ENCODE data around the gene OSBPL6. TPM values are rescaled to one million over a fixed set of nuclear protein-coding genes. Genes with fewer than 3 reads are reported as not detected.

The OSBPL6 gene
- 11.6 TPM for total RNA-seq (2021; ENCODE audit: unreplicated experiment)
- polyA plus RNA-seq (2012), result 6.7 and 8.8 TPM in 2 replicates
- Bru-seq, nascent RNA, result percentile 69 among the genes with signal in this experiment
- percentile 58 among the genes with signal in this experiment for BruChase-seq, experiment 1, labeled RNA remaining after a 6-hour chase
- BruChase-seq, experiment 2, labeled RNA remaining after a 2-hour chase, result percentile 58 among the genes with signal in this experiment
- long read RNA-seq, full-length matches to known transcripts, result 18 of 40 reads
- long read RNA-seq, partial matches to known transcripts, result 3 of 40 reads
- long read RNA-seq, other reads (novel, unspliced or antisense), result 19 of 40 reads

- DNase-seq (ENCODE audit: low read depth, low spot score) (peak; percentile 51), ATAC-seq (peak; percentile 84)
- CTCF ChIA-PET, result no interaction called here
- intact Hi-C loops (cut with micrococcal nuclease), result no loop called here
- Histone ChIP-seq H3K4me3 (replicated peaks in 1 of 2; ENCODE audit: low read depth in 1 of 2, low read length in 2 of 2) (peak within 1 kb of the TSS; percentile 69 to 87), H3K9ac (ENCODE audit: low read length) (peak within 1 kb of the TSS; percentile 71), H2AFZ (ENCODE audit: low read depth, low read length, poor library complexity, severe bottlenecking) (peak within 1 kb of the TSS; percentile 77), H3K9me3 (ENCODE audit: control insufficient read depth in 1 of 2, insufficient read depth in 1 of 2, low read depth in 1 of 2, low read length in 2 of 2) (no peaks in the 10 kb centered on the region), H3K79me2 (ENCODE audit: insufficient read depth, low read length) (no peaks in the 10 kb centered on the region), H3K9me2 (ENCODE audit: insufficient read depth) (no peaks in the 10 kb centered on the region), H4K20me1 (ENCODE audit: insufficient read depth) (no peaks in the 10 kb centered on the region), H3K4me2 (ENCODE audit: low read length) (peak within 1 kb of the TSS; percentile 95), H3K36me3 (ENCODE audit: control insufficient read depth in 1 of 2, insufficient read depth in 2 of 2, low read length in 2 of 2) (no peaks in the 10 kb centered on the region; a peak in 1 of 4 replicates), H3K4me1 (ENCODE audit: control insufficient read depth in 1 of 2, insufficient read depth in 2 of 2, low read length in 2 of 2) (peaks cover 11 to 28% of the 10 kb centered on the region in 2 experiments), H3K27ac (ENCODE audit: low read depth, low read length) (peak within 1 kb of the TSS; percentile 79), H3K27me3 (ENCODE audit: insufficient read depth, low read length) (no peaks in the 10 kb centered on the region)
- RAD21 ChIA-PET (ENCODE audit: low non-redundant PET in 1 of 2, low total read pairs in 2 of 2, uncharacterized antibody in 2 of 2, unreplicated experiment in 2 of 2), result no interaction called here
- POLR2A ChIA-PET, result interaction anchor here (1.4 kb wide), 1 partner anchor 11 kb away, joined by 3 read pairs; no protein-coding TSS in a partner anchor
- TF ChIP-seq YY1 (IDR thresholded peaks at IDR 0.05; ENCODE audit: extremely low read depth, insufficient replicate concordance, low read depth, low read length), result peak; percentile 19
- peak; percentile 52; the same call in 1 of the 2 replicates for TF ChIP-seq SIN3A (IDR thresholded peaks at IDR 0.05; ENCODE audit: low read depth)
- TF ChIP-seq ZFX (IDR thresholded peaks at IDR 0.05), result peak; percentile 82
- no peak for TF ChIP-seq JUND (IDR thresholded peaks at IDR 0.05)
- TF ChIP-seq FOSL1 (IDR thresholded peaks at IDR 0.05; ENCODE audit: low read depth), result no peak
- TF ChIP-seq POLR2A (IDR thresholded peaks at IDR 0.05; ENCODE audit: borderline replicate concordance, extremely low read depth, insufficient read depth, insufficient read length), result peak; percentile 72
- peak; percentile 84 for TF ChIP-seq POLR2AphosphoS5 (IDR thresholded peaks at IDR 0.05; ENCODE audit: low read depth, low read length)
- TF ChIP-seq CEBPB (IDR thresholded peaks at IDR 0.05; ENCODE audit: low read depth), result no peak
- TF ChIP-seq CBX3 (IDR thresholded peaks at IDR 0.05; ENCODE audit: low read depth), result no peak
- no TSS peak for BruUV-seq (replicated peaks)
These were observed at the start of gene OSBPL6 for GRCh38 chr2:178193823-178194599. Gene OSBPL6 (plus strand): TSS chr2:178194512. CDS start chr2:178306185, 111,673 bp downstream.

DNA sequence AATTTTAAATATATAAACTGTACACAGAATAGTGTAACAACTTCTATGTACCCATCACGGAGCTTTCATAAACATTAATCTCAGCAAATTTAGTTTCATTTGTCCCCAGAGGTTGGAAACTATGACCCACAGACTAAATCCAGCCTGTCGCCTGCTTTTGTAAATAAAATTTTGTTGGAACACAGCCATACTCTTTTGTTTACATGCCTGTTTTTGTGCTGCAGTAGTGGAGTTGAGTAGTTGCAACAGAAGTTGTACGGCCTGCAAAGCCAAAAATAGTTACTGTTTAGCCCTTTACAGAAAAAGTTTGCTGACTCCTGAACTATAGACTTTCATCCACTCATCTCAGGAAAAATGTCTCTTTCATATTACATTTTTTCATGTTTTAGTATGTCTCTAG lies 42.3 kb upstream of the OSBPL6 start:
- CTCF ChIA-PET, result no interaction called here
- Histone ChIP-seq H3K27me3 (ENCODE audit: insufficient read depth, low read length) (no peaks in the 10 kb centered on the region), H3K9me3 (ENCODE audit: control insufficient read depth in 1 of 2, insufficient read depth in 1 of 2, low read depth in 1 of 2, low read length in 2 of 2) (no peaks in the 10 kb centered on the region), H3K9me2 (ENCODE audit: insufficient read depth) (no peaks in the 10 kb centered on the region), H4K20me1 (ENCODE audit: insufficient read depth) (no peaks in the 10 kb centered on the region), H3K9ac (ENCODE audit: low read length) (no peak overlapping the region), H3K27ac (ENCODE audit: low read depth, low read length) (no peak overlapping the region), H2AFZ (ENCODE audit: low read depth, low read length, poor library complexity, severe bottlenecking) (peak overlapping the region; percentile 54), H3K4me2 (ENCODE audit: low read length) (no peak overlapping the region), H3K79me2 (ENCODE audit: insufficient read depth, low read length) (no peaks in the 10 kb centered on the region), H3K4me3 (replicated peaks in 1 of 2; ENCODE audit: low read depth in 1 of 2, low read length in 2 of 2) (no peak overlapping the region), H3K4me1 (ENCODE audit: control insufficient read depth in 1 of 2, insufficient read depth in 2 of 2, low read length in 2 of 2) (no peaks in the 10 kb centered on the region), H3K36me3 (ENCODE audit: control insufficient read depth in 1 of 2, insufficient read depth in 2 of 2, low read length in 2 of 2) (no peaks in the 10 kb centered on the region)
- POLR2A ChIA-PET, result no interaction called here
- no peak for DNase-seq (ENCODE audit: low read depth, low spot score)
- intact Hi-C loops (cut with micrococcal nuclease), result no loop called here
- RAD21 ChIA-PET (ENCODE audit: low non-redundant PET in 1 of 2, low total read pairs in 2 of 2, uncharacterized antibody in 2 of 2, unreplicated experiment in 2 of 2), result no interaction called here
- ATAC-seq, result no peak
- BruUV-seq (replicated peaks), result no TSS peak
- TF ChIP-seq YY1 (IDR thresholded peaks at IDR 0.05; ENCODE audit: extremely low read depth, insufficient replicate concordance, low read depth, low read length) (no peak), POLR2A (IDR thresholded peaks at IDR 0.05; ENCODE audit: borderline replicate concordance, extremely low read depth, insufficient read depth, insufficient read length) (no peak), POLR2AphosphoS5 (IDR thresholded peaks at IDR 0.05; ENCODE audit: low read depth, low read length) (no peak), RAD21 (IDR thresholded peaks at IDR 0.05; ENCODE audit: low read depth) (no peak), SIN3A (IDR thresholded peaks at IDR 0.05; ENCODE audit: low read depth) (no peak), CEBPB (IDR thresholded peaks at IDR 0.05; ENCODE audit: low read depth) (no peak), ZFX (IDR thresholded peaks at IDR 0.05) (no peak), JUND (IDR thresholded peaks at IDR 0.05) (no peak)
- TF ChIP-seq, protein P1, sequence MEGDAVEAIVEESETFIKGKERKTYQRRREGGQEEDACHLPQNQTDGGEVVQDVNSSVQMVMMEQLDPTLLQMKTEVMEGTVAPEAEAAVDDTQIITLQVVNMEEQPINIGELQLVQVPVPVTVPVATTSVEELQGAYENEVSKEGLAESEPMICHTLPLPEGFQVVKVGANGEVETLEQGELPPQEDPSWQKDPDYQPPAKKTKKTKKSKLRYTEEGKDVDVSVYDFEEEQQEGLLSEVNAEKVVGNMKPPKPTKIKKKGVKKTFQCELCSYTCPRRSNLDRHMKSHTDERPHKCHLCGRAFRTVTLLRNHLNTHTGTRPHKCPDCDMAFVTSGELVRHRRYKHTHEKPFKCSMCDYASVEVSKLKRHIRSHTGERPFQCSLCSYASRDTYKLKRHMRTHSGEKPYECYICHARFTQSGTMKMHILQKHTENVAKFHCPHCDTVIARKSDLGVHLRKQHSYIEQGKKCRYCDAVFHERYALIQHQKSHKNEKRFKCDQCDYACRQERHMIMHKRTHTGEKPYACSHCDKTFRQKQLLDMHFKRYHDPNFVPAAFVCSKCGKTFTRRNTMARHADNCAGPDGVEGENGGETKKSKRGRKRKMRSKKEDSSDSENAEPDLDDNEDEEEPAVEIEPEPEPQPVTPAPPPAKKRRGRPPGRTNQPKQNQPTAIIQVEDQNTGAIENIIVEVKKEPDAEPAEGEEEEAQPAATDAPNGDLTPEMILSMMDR (IDR thresholded peaks at IDR 0.05 in 2 of 3, conservative IDR thresholded peaks at IDR 0.05 in 1 of 3; ENCODE audit: borderline replicate concordance in 1 of 3, insufficient read depth in 1 of 3, low read depth in 2 of 3, low read length in 2 of 3), result no peak
- TF ChIP-seq, protein P2, sequence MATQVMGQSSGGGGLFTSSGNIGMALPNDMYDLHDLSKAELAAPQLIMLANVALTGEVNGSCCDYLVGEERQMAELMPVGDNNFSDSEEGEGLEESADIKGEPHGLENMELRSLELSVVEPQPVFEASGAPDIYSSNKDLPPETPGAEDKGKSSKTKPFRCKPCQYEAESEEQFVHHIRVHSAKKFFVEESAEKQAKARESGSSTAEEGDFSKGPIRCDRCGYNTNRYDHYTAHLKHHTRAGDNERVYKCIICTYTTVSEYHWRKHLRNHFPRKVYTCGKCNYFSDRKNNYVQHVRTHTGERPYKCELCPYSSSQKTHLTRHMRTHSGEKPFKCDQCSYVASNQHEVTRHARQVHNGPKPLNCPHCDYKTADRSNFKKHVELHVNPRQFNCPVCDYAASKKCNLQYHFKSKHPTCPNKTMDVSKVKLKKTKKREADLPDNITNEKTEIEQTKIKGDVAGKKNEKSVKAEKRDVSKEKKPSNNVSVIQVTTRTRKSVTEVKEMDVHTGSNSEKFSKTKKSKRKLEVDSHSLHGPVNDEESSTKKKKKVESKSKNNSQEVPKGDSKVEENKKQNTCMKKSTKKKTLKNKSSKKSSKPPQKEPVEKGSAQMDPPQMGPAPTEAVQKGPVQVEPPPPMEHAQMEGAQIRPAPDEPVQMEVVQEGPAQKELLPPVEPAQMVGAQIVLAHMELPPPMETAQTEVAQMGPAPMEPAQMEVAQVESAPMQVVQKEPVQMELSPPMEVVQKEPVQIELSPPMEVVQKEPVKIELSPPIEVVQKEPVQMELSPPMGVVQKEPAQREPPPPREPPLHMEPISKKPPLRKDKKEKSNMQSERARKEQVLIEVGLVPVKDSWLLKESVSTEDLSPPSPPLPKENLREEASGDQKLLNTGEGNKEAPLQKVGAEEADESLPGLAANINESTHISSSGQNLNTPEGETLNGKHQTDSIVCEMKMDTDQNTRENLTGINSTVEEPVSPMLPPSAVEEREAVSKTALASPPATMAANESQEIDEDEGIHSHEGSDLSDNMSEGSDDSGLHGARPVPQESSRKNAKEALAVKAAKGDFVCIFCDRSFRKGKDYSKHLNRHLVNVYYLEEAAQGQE (IDR thresholded peaks at IDR 0.05; ENCODE audit: low read depth), result no peak

All from HCT116 (cell line).